Hypothalamus (tissue), 51 donors: ENCODE results near the gene GCSAM.
"Not testable (repeated sequence)": the region's sequence is repeated elsewhere in the genome, so short reads cannot be mapped to it uniquely, and the experiment has no call there.

Source experiments
- DNase-seq, 51 donors: peaks; one replicate each; lab custom pipeline; 2025; lab: John Stamatoyannopoulos, UW

The GCSAM gene

GRCh38 chr3:112074616-112075497 is 58.2 kb downstream of the GCSAM start:
- no peak for DNase-seq

- no peak for DNase-seq
Observed at GRCh38 chr3:112074006-112074405, 59.0 kb downstream of the GCSAM start.

DNA sequence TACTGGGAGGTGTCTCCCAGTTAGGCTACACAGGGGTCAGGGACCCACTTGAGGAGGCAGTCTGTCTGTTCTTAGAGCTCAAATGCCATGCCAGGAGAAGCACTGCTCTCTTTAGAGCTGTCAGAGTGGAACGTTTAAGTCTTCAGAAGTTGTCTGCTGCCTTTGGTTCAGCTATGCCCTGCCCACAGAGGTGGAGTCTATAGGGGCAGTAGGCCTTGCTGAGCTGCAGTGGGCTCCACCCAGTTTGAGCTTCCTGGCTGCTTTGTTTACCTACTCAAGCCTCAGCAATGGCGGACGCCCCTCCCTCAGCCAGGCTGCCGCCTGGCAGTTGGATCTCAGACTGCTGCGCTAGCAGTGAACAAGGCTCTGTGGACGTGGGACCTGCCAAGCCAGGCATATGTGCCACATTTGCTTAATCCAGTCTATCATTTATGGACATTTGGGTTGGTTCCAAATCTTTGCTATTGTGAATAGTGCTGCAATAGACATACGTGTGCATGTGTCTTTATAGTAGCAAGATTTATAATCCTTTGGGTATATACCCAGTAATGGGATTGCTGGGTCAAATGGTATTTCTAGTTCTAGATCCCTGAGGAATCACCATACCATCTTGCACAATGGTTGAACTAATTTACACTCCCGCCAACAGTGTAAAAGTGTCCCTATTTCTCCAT is 60.5 kb downstream of the GCSAM start:
- not testable (repeated sequence) for DNase-seq
